ENCODE data around the gene TGFB1. TPM values are rescaled to one million over a fixed set of nuclear protein-coding genes. Genes with fewer than 3 reads are reported as not detected.

Gene TGFB1
- total and polyA plus RNA-seq, 9 of the 15 experiments (the other 6 are each of a cell fraction or from before 2014, with no cell fraction given), result 0.24 to 159 (median 17.2) TPM

DNA sequence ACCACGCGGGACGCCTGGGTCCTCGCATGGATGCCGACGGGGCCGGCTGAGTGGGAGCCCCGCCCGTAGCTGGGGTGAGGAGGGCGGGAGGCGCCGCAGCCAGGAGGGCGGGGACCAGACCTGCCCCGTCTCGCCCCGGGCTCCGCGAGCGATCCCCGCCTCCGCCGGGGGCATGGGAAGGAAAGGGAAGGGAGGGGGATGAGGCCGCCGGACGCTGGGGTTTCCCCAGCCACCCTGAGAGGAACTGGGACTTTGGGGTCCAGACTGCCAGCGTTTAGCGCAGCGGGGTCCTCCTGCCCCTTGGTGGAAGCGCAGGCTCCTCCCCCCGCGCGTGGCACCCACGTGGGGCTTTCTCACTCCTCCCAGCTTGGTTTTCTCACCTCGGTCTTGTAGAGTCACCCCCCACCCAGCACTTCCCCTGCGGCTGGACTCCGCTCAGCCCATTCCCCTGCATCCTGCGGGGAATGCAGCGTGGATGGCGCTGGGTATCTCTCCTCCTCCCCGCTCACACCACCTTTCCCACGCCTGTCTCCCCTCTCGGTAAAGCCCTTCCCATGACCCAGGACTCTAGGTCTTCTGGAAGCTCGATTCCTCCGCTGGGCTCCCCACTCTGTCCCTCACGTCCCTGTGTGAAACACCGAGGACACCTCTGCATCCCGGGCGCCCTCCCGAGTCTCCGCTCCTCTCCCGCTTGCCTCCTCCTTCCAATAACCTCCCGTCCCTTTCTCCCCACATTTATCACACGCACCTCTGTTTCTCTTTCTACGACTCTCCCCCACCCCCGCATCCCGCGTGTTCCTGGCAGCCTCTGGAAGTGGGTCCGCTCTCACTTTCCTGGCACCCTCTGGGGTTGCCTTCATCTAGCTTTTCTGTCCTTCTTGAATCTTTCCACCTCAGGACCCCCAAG is 2.1 kb downstream of the TGFB1 start (continued):
- no peak for TF ChIP-seq E2F8 (IDR thresholded peaks at IDR 0.05; ENCODE audit: low read depth, partially characterized antibody)
- TF ChIP-seq ZEB2 (IDR thresholded peaks at IDR 0.05), result no peak
- TF ChIP-seq ATF7 (IDR thresholded peaks at IDR 0.05), result peak; percentile 32; the same call in 1 of the 2 replicates
- TF ChIP-seq PHF8 (IDR thresholded peaks at IDR 0.05; ENCODE audit: borderline replicate concordance, low read length), result peak; percentile 27; the same call in 1 of the 2 replicates
- TF ChIP-seq, protein P1, sequence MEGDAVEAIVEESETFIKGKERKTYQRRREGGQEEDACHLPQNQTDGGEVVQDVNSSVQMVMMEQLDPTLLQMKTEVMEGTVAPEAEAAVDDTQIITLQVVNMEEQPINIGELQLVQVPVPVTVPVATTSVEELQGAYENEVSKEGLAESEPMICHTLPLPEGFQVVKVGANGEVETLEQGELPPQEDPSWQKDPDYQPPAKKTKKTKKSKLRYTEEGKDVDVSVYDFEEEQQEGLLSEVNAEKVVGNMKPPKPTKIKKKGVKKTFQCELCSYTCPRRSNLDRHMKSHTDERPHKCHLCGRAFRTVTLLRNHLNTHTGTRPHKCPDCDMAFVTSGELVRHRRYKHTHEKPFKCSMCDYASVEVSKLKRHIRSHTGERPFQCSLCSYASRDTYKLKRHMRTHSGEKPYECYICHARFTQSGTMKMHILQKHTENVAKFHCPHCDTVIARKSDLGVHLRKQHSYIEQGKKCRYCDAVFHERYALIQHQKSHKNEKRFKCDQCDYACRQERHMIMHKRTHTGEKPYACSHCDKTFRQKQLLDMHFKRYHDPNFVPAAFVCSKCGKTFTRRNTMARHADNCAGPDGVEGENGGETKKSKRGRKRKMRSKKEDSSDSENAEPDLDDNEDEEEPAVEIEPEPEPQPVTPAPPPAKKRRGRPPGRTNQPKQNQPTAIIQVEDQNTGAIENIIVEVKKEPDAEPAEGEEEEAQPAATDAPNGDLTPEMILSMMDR (IDR thresholded peaks at IDR 0.05 in 2 of 3, conservative IDR thresholded peaks at IDR 0.05 in 1 of 3; ENCODE audit: insufficient read depth in 2 of 3, low read depth in 1 of 3, low read length in 3 of 3), result no peak
- TF ChIP-seq, protein P2, sequence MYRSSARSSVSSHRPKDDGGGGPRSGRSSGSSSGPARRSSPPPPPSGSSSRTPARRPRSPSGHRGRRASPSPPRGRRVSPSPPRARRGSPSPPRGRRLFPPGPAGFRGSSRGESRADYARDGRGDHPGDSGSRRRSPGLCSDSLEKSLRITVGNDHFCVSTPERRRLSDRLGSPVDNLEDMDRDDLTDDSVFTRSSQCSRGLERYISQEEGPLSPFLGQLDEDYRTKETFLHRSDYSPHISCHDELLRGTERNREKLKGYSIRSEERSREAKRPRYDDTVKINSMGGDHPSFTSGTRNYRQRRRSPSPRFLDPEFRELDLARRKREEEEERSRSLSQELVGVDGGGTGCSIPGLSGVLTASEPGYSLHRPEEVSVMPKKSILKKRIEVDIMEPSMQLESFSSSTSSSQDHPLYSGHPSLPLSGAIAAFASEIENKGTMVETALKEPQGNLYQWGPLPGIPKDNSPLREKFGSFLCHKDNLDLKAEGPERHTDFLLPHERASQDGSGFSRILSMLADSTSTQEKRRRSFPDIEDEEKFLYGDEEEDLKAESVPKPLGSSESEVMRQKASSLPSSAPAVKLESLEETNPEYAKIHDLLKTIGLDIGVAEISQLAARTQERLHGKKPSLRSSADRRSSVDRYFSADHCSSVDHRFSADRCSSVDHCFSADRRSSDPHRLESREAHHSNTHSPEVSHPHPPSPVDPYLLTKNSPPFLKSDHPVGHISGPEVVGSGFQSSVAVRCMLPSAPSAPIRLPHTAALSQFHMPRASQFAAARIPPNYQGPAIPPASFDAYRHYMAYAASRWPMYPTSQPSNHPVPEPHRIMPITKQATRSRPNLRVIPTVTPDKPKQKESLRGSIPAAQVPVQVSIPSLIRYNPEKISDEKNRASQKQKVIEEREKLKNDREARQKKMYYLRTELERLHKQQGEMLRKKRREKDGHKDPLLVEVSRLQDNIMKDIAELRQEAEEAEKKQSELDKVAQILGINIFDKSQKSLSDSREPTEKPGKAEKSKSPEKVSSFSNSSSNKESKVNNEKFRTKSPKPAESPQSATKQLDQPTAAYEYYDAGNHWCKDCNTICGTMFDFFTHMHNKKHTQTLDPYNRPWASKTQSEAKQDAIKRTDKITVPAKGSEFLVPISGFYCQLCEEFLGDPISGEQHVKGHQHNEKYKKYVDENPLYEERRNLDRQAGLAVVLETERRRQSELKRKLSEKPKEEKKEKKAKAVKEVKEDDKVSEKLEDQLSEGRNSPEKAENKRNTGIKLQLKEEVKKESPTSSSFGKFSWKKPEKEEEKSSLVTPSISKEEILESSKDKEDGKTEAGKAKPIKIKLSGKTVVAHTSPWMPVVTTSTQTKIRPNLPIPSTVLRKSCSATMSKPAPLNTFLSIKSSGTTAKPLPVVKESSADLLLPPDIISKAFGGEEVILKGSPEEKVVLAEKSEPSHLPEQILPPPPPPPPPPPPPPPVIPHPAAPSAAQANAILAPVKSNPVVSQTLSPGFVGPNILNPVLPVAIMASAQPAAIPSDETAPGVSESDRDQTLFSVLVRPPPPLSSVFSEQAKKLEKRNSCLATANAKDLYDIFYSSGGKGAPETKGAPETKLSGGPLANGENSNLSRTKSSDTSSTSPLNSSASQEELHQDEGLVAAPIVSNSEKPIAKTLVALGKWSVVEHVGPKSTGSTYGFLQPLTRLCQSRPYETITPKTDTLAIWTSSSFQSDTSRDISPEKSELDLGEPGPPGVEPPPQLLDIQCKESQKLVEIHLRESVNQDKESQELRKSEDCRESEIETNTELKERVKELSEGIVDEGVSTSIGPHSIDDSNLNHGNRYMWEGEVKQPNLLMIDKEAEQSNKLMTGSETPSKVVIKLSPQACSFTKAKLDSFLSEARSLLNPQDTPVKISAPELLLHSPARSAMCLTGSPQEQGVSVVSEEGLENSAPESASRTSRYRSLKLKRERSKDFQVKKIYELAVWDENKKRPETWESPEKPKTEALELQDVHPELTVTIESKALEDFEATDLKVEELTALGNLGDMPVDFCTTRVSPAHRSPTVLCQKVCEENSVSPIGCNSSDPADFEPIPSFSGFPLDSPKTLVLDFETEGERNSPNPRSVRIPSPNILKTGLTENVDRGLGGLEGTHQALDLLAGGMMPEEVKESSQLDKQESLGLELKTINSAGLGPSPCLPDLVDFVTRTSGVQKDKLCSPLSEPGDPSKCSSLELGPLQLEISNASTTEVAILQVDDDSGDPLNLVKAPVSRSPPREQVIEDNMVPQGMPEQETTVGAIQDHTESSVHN (IDR thresholded peaks at IDR 0.05; ENCODE audit: borderline replicate concordance in 1 of 2, low read depth in 1 of 2), result no peak
- no peak for TF ChIP-seq TRIM24 (IDR thresholded peaks at IDR 0.05)
- TF ChIP-seq, protein P3, sequence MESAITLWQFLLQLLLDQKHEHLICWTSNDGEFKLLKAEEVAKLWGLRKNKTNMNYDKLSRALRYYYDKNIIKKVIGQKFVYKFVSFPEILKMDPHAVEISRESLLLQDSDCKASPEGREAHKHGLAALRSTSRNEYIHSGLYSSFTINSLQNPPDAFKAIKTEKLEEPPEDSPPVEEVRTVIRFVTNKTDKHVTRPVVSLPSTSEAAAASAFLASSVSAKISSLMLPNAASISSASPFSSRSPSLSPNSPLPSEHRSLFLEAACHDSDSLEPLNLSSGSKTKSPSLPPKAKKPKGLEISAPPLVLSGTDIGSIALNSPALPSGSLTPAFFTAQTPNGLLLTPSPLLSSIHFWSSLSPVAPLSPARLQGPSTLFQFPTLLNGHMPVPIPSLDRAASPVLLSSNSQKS (CRISPR knock-in tag; IDR thresholded peaks at IDR 0.05), result no peak
